Kidney capillary endothelial cell (primary cell): ENCODE measurements around the gene RABL2A.
"Not testable (repeated sequence)": the region's sequence is repeated elsewhere in the genome, so short reads cannot be mapped to it uniquely, and the experiment has no call there.

Experiments
- DNase-seq: peaks from one replicate; pipeline ENCODE4 v3.0.0-alpha.2; 2018; ENCODE audit warnings: low spot score

The RABL2A gene

GRCh38 chr2:113626616-113627330, at the start of gene RABL2A:
TSS of gene RABL2A (plus strand) at chr2:113627266. CDS start at chr2:113628607, 1,341 bp downstream.
- DNase-seq = peak; percentile 50

GRCh38 chr2:113578508-113578907, 48.6 kb upstream of the RABL2A start:
- DNase-seq = not testable (repeated sequence)

GRCh38 chr2:113582473-113582872, 44.6 kb upstream of the RABL2A start:
- not testable (repeated sequence) for DNase-seq

- peak; percentile 60 for DNase-seq
Observed at GRCh38 chr2:113583521-113584225, 43.4 kb upstream of the RABL2A start.

GRCh38 chr2:113584311-113585092, 42.6 kb upstream of the RABL2A start:
- peak; percentile 49 for DNase-seq

GRCh38 chr2:113587201-113587600, 39.9 kb upstream of the RABL2A start:
- DNase-seq = peak; percentile 36

- DNase-seq = not testable (repeated sequence)
Observed at GRCh38 chr2:113589591-113589990, 37.5 kb upstream of the RABL2A start.

- DNase-seq = peak; percentile 52
Observed at GRCh38 chr2:113591926-113592325, 35.1 kb upstream of the RABL2A start.

- not testable (repeated sequence) for DNase-seq
Observed at GRCh38 chr2:113593280-113593679, 33.8 kb upstream of the RABL2A start.

GRCh38 chr2:113595725-113596124, 31.3 kb upstream of the RABL2A start:
- not testable (repeated sequence) for DNase-seq

GRCh38 chr2:113597164-113597563, 29.9 kb upstream of the RABL2A start:
- DNase-seq = not testable (repeated sequence)

GRCh38 chr2:113597572-113597971, 29.5 kb upstream of the RABL2A start:
- DNase-seq = not testable (repeated sequence)

GRCh38 chr2:113598180-113598579, 28.9 kb upstream of the RABL2A start:
- not testable (repeated sequence) for DNase-seq

- DNase-seq = not testable (repeated sequence)
Observed at GRCh38 chr2:113598738-113599137, 28.3 kb upstream of the RABL2A start.

- not testable (repeated sequence) for DNase-seq
Observed at GRCh38 chr2:113599208-113599607, 27.9 kb upstream of the RABL2A start.

GRCh38 chr2:113602040-113602769, 24.9 kb upstream of the RABL2A start:
- not testable (repeated sequence) for DNase-seq

GRCh38 chr2:113602869-113603466, 24.1 kb upstream of the RABL2A start:
- DNase-seq = no peak

GRCh38 chr2:113603467-113604084, 23.5 kb upstream of the RABL2A start:
- DNase-seq = peak; percentile 88

- DNase-seq = peak; percentile 84
Observed at GRCh38 chr2:113604085-113604477, 23.0 kb upstream of the RABL2A start.

- DNase-seq = not testable (repeated sequence)
Observed at GRCh38 chr2:113604661-113605060, 22.4 kb upstream of the RABL2A start.

GRCh38 chr2:113606036-113606435, 21.0 kb upstream of the RABL2A start:
- DNase-seq = not testable (repeated sequence)
